ENCODE measurements around the gene UFC1.

The UFC1 gene

DNA sequence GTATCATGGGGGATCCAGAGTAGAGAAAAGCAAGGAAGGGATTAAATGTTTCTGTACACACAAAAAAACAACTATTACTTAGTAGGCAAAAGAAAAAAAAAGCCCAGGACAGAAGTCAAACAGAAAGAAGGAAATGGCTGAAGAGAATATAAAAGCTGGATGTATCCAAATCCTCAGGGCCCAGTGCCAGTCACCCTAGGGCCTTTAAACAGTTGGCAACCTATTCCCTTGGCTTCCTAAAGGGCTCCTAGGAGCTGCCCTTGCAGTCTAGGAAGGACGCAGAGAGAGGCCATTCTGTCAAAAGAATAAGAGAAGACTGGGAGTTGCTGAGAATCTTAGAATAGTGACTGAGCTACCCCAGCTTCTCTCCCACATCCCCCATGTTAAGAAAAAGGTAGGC is 18.6 kb downstream of the UFC1 start:
- DNase-seq, result no peak

GRCh38 chr1:161172776-161173376 is 19.1 kb downstream of the UFC1 start:
- DNase-seq, result no peak

DNA sequence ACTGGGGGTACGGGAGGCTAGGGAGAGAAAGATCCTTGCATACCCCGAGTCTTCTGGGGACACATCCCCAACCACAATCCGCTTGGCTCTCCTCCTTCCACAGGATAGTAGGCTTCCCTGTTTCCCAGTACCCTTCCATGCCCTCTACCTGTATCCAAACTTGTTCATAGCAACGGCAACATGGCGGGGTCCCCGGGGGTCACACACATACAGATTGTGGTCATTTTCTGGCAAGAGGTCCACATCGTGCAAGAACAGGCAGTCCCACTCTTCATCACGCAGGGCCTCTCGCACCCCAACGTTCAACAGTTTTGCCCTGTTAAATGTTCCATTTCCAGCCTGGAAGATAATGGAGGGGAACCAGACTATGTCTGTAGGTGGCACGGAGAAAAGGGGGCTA is 19.9 kb downstream of the UFC1 start:
- no peak for DNase-seq

GRCh38 chr1:161174911-161175310 is 21.1 kb downstream of the UFC1 start:
- DNase-seq, result no peak

DNA sequence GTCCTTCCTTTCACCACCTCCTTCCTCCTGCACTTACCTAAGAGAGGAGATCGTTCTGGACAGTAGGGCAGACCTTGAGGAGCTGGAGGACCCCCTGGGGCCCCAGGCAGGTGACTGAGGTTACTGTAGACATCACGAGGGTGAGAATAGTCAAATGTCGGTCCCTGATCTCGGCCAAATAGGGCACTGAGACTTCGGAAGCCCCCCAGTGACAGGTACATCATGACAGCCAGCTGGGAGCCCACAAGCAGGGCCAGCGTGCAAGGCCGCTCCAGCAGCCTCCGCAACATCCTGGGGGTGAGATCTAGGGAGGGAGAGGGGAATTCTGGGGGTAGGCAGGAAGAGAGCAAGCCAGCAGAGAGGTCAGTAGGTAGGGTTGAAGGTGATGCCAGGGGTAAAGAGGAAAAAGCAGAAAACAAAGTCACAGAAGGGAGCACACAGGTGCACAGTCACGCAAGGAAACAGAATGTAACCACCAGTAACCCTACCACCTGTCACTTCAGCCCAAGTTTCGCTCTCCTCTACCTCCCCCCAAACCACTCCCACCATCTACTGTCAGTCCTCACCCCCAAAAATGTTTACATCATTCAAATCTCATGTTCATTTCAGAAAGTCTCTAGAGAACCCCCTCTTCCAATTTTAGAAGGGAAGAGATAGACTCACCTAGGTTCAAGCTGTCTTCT is 22.1 kb downstream of the UFC1 start:
- DNase-seq, result no peak

DNA sequence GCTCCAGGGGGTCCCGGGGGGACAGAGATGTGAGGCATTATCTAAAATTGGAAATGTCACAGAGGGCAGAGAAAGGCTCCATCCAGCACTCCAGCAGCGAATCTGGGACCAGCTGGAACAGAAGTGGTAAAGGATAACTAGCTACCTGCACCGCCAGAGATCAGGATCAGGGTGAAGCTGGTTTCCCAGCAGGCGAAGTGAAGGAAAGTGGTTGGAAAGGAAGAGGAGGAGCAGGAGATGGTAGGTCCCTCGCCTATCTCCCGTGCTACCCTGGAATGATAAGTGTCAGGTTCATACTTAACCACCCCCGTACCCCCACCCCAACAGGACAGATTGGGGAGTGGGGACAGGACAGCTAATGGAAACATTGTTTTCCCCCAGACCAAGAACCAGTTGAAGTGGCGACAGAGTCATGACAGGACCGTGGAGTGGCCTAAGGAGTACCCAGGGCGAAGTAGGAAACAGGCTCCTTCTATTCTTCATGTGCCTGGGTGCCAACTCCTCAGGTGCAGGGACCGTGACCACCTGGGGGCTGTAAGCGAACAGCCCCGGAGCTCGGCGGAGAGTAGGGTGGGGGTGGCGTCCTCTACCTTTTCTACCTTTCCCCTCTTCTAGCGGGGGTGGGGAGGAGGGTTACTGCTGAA is 22.8 kb downstream of the UFC1 start:
- no peak for DNase-seq

DNA sequence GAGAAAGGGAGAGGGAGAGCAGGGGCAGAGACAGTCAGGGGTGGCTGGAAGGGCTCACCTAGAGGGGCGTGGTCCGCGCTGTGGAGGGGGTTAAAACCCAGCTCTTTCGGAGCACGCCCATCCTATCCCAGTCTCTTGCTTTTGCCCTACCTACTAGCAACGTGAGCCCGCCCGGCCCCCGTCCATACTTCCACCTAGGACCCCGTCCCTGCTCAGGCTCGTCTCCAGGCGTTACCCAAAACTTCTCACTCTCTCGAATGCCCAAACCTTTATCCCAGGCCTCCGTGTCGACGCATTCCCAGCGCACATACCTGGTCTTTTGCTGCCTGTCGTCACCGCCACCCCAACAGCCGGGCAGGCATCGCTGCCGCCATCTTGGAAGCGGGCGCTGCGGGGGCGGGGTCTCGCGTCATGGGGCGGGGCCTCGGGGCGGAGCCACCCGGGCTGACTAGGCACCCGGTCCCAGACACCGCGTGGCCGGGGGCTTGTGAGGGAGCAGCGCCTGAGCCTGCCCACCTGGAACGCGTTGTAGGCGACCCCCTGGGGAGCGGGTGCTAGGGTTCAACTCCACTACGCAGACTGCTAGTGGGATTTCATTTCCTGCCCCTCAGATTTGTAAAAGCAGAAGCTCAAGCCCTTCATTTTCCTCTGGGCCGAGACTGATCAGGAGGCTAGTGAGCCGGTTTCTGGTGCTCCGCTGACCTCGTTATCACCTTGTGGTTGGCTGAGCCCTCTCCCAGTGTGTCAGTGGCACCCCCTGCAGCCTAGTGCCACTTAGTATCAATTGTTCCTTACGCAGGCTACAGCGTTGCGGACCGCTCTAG is 23.5 kb downstream of the UFC1 start, which contains the start of gene B4GALT3:
TSS of gene B4GALT3 (minus strand) at position 396 of the 824 bp plus-strand sequence. CDS start 1,447 bp downstream, outside the sequence.
- DNase-seq, result peak; percentile 92

GRCh38 chr1:161177936-161178244 is 24.1 kb downstream of the UFC1 start:
- DNase-seq, result no peak

DNA sequence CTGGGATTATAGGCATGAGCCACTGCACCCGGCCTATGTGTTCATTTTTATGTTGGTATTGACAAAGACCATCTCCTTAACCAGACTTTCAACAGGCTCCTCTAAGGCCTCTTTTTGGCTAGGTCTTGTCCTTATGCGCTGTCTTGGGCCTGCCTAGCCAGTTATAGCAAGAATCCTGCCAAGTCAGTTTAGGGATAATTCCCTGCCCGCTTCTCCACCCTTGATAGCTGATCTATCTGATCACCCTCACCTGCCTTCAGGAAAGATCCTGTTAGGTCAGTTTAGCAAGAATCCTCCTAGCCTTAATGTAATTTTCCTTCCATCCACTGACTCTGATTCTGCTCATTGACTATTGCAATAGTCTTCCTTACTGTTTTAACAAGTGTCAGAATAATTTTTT is 25.9 kb downstream of the UFC1 start:
- DNase-seq, result no peak

DNA sequence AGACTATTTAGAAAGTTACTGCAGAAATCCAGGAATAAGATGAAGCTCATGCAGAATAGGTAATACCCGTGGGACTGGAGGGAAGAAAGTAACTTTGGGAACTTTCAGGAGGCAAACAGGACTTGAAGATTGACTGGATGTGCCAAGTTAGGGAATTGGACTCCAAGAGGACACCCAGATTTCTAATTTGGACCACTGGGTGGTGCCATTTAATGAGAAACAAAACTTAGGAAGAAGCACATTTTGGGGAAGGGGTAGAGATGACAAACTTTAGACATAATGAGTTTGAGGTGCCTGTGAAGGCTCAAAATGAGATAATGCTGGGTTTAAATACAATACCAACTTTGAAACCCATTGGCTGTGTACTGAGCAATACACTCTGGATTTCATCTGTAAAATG is 26.9 kb downstream of the UFC1 start:
- no peak for DNase-seq

GRCh38 chr1:161182214-161182613 is 28.4 kb downstream of the UFC1 start:
- DNase-seq, result peak; percentile 51

- peak; percentile 71 for DNase-seq
Observed at GRCh38 chr1:161185282-161185682, 31.5 kb downstream of the UFC1 start.

DNA sequence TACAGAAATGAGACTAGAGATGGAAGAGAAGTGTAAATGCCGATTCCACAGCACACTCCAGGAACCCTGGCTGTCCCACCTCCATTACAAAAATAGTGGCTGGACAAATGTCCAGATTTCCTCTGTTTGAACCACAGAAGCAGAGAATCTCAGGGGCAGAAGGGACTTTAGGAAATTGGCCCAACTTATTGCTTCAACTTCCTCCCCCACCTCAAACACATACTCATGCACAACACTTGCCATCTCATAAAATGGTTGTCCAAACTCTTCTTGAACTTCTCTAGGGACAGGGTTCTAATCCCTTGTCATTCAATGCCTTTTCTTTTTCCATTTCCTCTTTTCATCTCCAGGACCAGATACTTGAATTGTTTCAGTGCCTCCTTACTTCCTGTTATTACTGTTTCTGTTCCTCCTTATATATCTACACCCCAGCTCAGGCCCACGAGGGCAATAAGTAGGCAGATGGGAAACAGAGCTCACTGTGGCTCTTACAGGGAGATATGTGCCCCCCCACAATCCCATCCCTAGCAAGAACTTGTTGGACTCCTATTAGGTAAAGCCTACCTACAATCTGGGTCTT is 32.0 kb downstream of the UFC1 start:
- DNase-seq, result no peak

GRCh38 chr1:161187311-161187710 is 33.5 kb downstream of the UFC1 start:
- no peak for DNase-seq

DNA sequence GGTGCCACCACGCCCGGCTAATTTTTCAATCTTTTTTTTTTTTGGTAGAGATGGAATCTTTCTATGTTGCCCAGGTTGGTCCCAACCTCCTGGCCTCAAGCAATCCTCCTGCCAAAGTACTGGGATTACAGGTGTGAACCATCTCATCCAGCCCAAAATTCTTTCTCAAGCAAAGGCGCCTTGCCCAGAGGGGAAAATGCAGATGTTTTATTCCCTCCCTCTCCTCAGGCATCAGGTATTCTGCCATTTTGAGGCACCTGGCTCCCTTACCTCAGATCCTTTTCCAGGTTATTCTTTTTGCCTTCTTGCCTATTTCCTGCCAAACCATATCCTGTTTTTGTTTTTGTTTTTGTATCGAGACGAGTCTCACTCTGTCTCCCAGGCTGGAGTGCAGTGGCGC is 34.6 kb downstream of the UFC1 start:
- no peak for DNase-seq

GRCh38 chr1:161189036-161189435 is 35.3 kb downstream of the UFC1 start:
- no peak for DNase-seq

- no peak for DNase-seq
Observed at GRCh38 chr1:161190962-161191521, 37.3 kb downstream of the UFC1 start.

- no peak for DNase-seq
Observed at GRCh38 chr1:161191971-161192370, 38.2 kb downstream of the UFC1 start.

GRCh38 chr1:161192476-161193465 is 39.0 kb downstream of the UFC1 start:
- DNase-seq, result peak; percentile 57

DNA sequence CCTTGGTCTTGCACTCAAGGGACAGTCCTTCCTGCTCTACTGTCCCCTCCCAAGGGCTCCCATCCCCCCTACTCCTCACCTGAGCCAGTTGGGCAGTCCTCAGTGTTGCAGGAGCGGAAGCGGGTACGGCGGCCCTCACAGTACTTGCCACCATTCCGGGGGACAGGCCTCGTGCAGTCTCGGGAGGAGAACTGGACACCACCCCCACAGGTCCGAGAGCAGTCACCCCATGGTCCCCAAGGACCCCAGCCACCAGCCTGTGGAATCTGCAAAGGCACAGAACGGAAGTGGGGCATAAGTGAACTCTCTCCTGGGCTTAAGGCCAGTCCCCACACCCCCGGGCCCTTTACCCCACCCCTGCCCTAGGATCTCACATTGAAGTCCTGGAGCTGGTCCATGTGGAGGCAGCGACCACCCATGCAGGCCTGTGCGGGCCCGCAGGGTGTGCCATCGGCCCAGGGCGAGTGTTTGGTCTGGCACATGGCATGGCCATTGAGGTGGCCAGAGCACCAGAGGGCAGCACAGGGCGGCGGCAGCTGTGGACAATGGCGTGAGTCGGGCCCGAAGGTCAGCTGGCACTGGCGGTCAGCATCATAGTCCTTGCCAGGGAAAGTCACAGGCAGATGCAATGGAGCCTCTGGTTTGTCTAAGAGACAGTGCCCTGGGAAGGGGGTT is 39.9 kb downstream of the UFC1 start:
- no peak for DNase-seq

DNA sequence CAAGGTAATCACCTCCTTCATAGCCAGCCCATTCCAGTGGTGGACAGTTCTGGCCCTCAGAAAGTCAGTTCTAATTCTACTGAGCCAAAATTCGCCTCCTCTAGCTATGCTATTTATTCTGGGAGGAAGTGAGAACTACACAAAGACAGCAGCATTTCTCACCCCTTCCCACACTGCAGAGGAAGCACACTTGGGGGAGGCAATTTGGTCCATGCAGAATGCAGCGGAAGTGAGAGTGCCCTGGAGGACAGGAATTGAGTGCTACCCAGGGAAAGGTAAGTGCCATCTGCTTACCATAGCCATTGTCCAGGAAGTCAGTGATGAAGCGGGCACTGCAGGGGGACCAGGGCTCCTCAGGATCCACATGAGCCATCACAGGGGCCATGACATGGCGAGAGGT is 41.4 kb downstream of the UFC1 start:
- no peak for DNase-seq
